Measurements from ENCODE around the gene WDHD1.

The WDHD1 gene

DNA sequence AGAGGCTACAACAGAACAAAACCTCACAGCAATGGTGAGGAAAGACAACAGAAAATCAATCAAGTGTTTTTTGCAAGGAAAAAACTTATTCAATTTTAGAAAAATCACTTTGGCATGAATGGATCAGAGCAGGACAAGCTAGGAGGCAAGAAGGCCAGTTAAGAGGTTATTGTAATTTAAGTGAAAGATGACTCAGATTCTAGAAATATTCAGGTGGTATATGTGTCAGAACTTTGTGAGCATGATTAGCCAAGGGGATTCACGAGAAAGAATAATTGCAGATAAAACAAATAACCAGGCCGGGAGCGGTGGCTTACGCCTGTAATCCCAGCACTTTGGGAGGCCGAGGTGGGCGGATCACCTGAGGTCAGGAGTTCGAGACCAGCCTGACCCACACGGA, 137.0 kb downstream of the WDHD1 start:
- H3K4me3 ChIP-seq (ENCODE audit: low read length), result no peak overlapping the region
- no peak for DNase-seq (ENCODE audit: low read depth)
- TF ChIP-seq, protein P1, sequence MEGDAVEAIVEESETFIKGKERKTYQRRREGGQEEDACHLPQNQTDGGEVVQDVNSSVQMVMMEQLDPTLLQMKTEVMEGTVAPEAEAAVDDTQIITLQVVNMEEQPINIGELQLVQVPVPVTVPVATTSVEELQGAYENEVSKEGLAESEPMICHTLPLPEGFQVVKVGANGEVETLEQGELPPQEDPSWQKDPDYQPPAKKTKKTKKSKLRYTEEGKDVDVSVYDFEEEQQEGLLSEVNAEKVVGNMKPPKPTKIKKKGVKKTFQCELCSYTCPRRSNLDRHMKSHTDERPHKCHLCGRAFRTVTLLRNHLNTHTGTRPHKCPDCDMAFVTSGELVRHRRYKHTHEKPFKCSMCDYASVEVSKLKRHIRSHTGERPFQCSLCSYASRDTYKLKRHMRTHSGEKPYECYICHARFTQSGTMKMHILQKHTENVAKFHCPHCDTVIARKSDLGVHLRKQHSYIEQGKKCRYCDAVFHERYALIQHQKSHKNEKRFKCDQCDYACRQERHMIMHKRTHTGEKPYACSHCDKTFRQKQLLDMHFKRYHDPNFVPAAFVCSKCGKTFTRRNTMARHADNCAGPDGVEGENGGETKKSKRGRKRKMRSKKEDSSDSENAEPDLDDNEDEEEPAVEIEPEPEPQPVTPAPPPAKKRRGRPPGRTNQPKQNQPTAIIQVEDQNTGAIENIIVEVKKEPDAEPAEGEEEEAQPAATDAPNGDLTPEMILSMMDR (conservative IDR thresholded peaks at IDR 0.05; ENCODE audit: low read length), result no peak

Data from AG10803 (cell line).